HUDEP-2 (cell line): ENCODE measurements around the gene FARSA.
"Not testable (repeated sequence)": the region's sequence is repeated elsewhere in the genome, so short reads cannot be mapped to it uniquely, and the experiment has no call there.

Source experiments
- DNase-seq, 76 experiments: peaks; one replicate each; lab custom pipeline; 2025; ENCODE audit not compliant: unreplicated experiment in 76 of 76; lab: John Stamatoyannopoulos, UW

FARSA gene

GRCh38 chr19:12896460-12896859 lies 37.1 kb downstream of the FARSA start:
- no peak for DNase-seq

- no peak for DNase-seq
Measured at GRCh38 chr19:12893582-12893981, 39.9 kb downstream of the FARSA start.

- peak in 2 of 76 experiments; percentile 14 to 24 for DNase-seq
Measured at GRCh38 chr19:12891553-12892021, 41.9 kb downstream of the FARSA start.

GRCh38 chr19:12890787-12891552 lies 42.5 kb downstream of the FARSA start, which contains the start of gene GCDH:
GCDH (plus strand) TSS chr19:12891160; CDS start chr19:12891305, 145 bp downstream.
- peak in 75 of 76 experiments; percentile 75 to 100 (median 99) for DNase-seq

- not testable (repeated sequence) for DNase-seq
Measured at GRCh38 chr19:12890299-12890786, 43.2 kb downstream of the FARSA start.

- DNase-seq: peak in 17 of 76 experiments; percentile 9 to 67 (median 50)
Measured at GRCh38 chr19:12888006-12888603, 45.4 kb downstream of the FARSA start.

GRCh38 chr19:12886969-12887747 lies 46.4 kb downstream of the FARSA start, which contains the start of gene KLF1:
KLF1 (minus strand) TSS chr19:12887201; CDS start chr19:12887140, 61 bp downstream.
- DNase-seq: peak in 74 of 76 experiments; percentile 76 to 99 (median 95)

- DNase-seq: peak in 7 of 76 experiments; percentile 33 to 65 (median 57)
Measured at GRCh38 chr19:12886651-12886968, 46.9 kb downstream of the FARSA start.

GRCh38 chr19:12885749-12886650 lies 47.5 kb downstream of the FARSA start:
- DNase-seq: peak in 73 of 76 experiments; percentile 39 to 94 (median 84)

- DNase-seq: peak in 75 of 76 experiments; percentile 61 to 98 (median 94)
Measured at GRCh38 chr19:12884926-12885748, 48.4 kb downstream of the FARSA start.

- peak in 1 of 76 experiments; percentile 60 for DNase-seq
Measured at GRCh38 chr19:12884627-12884925, 48.9 kb downstream of the FARSA start.

GRCh38 chr19:12884202-12884601 lies 49.3 kb downstream of the FARSA start:
- DNase-seq: peak in 9 of 76 experiments; percentile 20 to 69 (median 54)

- DNase-seq: peak in 12 of 76 experiments; percentile 17 to 57 (median 31)
Measured at GRCh38 chr19:12882589-12882988, 50.9 kb downstream of the FARSA start.

- peak in 75 of 76 experiments; percentile 72 to 99 (median 98) for DNase-seq
Measured at GRCh38 chr19:12881172-12881808, 52.2 kb downstream of the FARSA start, which contains the start of gene DNASE2. DNASE2 (minus strand) TSS chr19:12881449; CDS start chr19:12881375, 74 bp downstream.

GRCh38 chr19:12880551-12881171 lies 52.9 kb downstream of the FARSA start:
- peak in 17 of 76 experiments; percentile 14 to 69 (median 35) for DNase-seq

- DNase-seq: no peak
Measured at GRCh38 chr19:12875086-12875485, 58.4 kb downstream of the FARSA start.

- DNase-seq: no peak
Measured at GRCh38 chr19:12873891-12874745, 59.4 kb downstream of the FARSA start.
